ENCODE data around the gene TTLL10. TPM values are rescaled to one million over a fixed set of nuclear protein-coding genes. Genes with fewer than 3 reads are reported as not detected.

The TTLL10 gene
- total and polyA plus RNA-seq, 2 of the 4 experiments (the other 2 are of a cell fraction), result not detected

DNA sequence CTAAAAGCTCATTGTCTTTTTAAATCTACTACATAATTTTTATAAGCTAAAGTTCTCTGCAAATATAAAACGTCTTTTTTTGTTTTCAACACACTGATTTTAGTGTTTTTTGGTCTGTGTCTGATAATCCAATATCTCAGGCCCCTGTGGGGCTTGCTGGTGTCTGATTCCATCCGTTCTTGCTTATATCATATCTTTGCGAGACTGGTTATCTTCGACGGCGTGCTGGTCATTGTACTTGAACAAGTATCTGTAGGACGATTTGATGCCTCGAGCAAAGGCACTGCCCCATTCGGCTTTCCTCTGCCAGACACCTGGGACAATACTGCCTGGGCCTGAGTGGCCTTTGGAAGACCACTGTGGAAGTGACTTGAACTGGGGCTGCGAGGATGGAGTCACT is 18.4 kb upstream of the TTLL10 start:
- Histone ChIP-seq H4K20me1 (ENCODE audit: insufficient read depth, low read length) (no peaks in the 10 kb centered on the region), H3K4me2 (ENCODE audit: low read depth, low read length) (no peak overlapping the region), H2BK15ac (ENCODE audit: low read depth, low read length) (no peak overlapping the region), H3K4ac (ENCODE audit: low read depth, low read length) (no peak overlapping the region), H3K9me3 (ENCODE audit: control insufficient read depth, insufficient read depth, low read length) (no peaks in the 10 kb centered on the region; the same call in 1 of the 2 replicates), H3K9me1 (ENCODE audit: insufficient read depth, low read length) (no peaks in the 10 kb centered on the region; the same call in 1 of the 2 replicates), H2AFZ (replicated peaks; ENCODE audit: low read length, poor library complexity) (no peak overlapping the region), H3K79me1 (ENCODE audit: low read depth in 1 of 2, low read length in 2 of 2) (no peaks in the 10 kb centered on the region), H3K9ac (ENCODE audit: low read depth, low read length) (no peak overlapping the region), H4K8ac (ENCODE audit: low read depth in 2 of 2, low read length in 2 of 2) (no peak overlapping the region), H3K56ac (ENCODE audit: extremely low read depth, insufficient read depth, low read length) (no peak overlapping the region), H3K23ac (ENCODE audit: low read depth, low read length) (no peak overlapping the region), H3K27me3 (ENCODE audit: control insufficient read depth, insufficient read depth, low read length) (no peaks in the 10 kb centered on the region), H3K4me1 (ENCODE audit: control insufficient read depth, insufficient read depth, low read length) (peaks cover 11% of the 10 kb centered on the region), H3K4me3 (ENCODE audit: insufficient read depth, low read depth, low read length) (no peak overlapping the region), H3K36me3 (ENCODE audit: control insufficient read depth, insufficient read depth, low read length) (no peaks in the 10 kb centered on the region), H4K5ac (ENCODE audit: low read depth, low read length) (no peak overlapping the region), H2BK120ac (ENCODE audit: low read depth, low read length) (no peak overlapping the region), H4K91ac (ENCODE audit: insufficient read depth, low read depth, low read length) (no peak overlapping the region), H3K27ac (ENCODE audit: insufficient read depth, low read length) (no peak overlapping the region), H2BK20ac (ENCODE audit: low read depth, low read length) (no peak overlapping the region), H3K18ac (ENCODE audit: low read depth, low read length) (no peak overlapping the region), H2AK5ac (ENCODE audit: low read depth, low read length) (no peak overlapping the region), H3K14ac (replicated peaks; ENCODE audit: low read depth, low read length) (no peak overlapping the region), H2AK9ac (replicated peaks; ENCODE audit: low read depth, low read length, poor library complexity) (no peak overlapping the region), H2BK5ac (ENCODE audit: low read depth, low read length, poor library complexity, severe bottlenecking) (no peak overlapping the region)
- 91% methylated on average over 7 of the region's 10 CpGs; no CpG with 5 or more reads in 1 of the 2 experiments for WGBS, 2 experiments (ENCODE audit: extremely low coverage in 2 of 2, insufficient read length in 1 of 2)
- dilution Hi-C loops (cut with HindIII; ENCODE audit: low sequenced_read_pairs, unreplicated experiment), result no loop called here
- TF ChIP-seq RFX5 (IDR thresholded peaks at IDR 0.05; ENCODE audit: low read depth, low read length) (no peak), SMC3 (IDR thresholded peaks at IDR 0.05; ENCODE audit: low read depth, low read length) (no peak), MXI1 (IDR thresholded peaks at IDR 0.05; ENCODE audit: borderline replicate concordance, low read depth, low read length) (no peak), CHD1 (IDR thresholded peaks at IDR 0.05; ENCODE audit: low read depth, low read length) (no peak), CEBPB (IDR thresholded peaks at IDR 0.05; ENCODE audit: low read depth, low read length) (no peak), MAFK (IDR thresholded peaks at IDR 0.05; ENCODE audit: low read depth, low read length) (no peak), NFE2L2 (IDR thresholded peaks at IDR 0.05; ENCODE audit: low read depth, low read length) (no peak), FOS (IDR thresholded peaks at IDR 0.05; ENCODE audit: low read depth, low read length) (no peak)
- TF ChIP-seq, protein P1, sequence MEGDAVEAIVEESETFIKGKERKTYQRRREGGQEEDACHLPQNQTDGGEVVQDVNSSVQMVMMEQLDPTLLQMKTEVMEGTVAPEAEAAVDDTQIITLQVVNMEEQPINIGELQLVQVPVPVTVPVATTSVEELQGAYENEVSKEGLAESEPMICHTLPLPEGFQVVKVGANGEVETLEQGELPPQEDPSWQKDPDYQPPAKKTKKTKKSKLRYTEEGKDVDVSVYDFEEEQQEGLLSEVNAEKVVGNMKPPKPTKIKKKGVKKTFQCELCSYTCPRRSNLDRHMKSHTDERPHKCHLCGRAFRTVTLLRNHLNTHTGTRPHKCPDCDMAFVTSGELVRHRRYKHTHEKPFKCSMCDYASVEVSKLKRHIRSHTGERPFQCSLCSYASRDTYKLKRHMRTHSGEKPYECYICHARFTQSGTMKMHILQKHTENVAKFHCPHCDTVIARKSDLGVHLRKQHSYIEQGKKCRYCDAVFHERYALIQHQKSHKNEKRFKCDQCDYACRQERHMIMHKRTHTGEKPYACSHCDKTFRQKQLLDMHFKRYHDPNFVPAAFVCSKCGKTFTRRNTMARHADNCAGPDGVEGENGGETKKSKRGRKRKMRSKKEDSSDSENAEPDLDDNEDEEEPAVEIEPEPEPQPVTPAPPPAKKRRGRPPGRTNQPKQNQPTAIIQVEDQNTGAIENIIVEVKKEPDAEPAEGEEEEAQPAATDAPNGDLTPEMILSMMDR (conservative IDR thresholded peaks at IDR 0.05; ENCODE audit: low read depth, low read length), result no peak
- TF ChIP-seq, protein P2, sequence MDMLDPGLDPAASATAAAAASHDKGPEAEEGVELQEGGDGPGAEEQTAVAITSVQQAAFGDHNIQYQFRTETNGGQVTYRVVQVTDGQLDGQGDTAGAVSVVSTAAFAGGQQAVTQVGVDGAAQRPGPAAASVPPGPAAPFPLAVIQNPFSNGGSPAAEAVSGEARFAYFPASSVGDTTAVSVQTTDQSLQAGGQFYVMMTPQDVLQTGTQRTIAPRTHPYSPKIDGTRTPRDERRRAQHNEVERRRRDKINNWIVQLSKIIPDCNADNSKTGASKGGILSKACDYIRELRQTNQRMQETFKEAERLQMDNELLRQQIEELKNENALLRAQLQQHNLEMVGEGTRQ (IDR thresholded peaks at IDR 0.05; ENCODE audit: low read depth, low read length), result no peak
- DNase-seq, result no peak
- CTCF ChIA-PET, result interaction anchor here (0.5 kb wide), 1 partner anchor 1235 kb away, joined by 4 read pairs; no protein-coding TSS in a partner anchor
- POLR2A ChIA-PET (ENCODE audit: unreplicated experiment), result no interaction called here
- in situ Hi-C loops (cut with MboI; ENCODE audit: low sequenced_read_pairs), result no loop called here
- no peak for ATAC-seq (ENCODE audit: low read depth)
- intact Hi-C loops (cut with micrococcal nuclease), result no loop called here
- no TSS peak for BruUV-seq (replicated peaks)
